ENCODE data around the gene SFMBT1.
A peak's percentile ranks its signal among the peaks of the same experiment; 100 is the strongest.

The SFMBT1 gene

GRCh38 chr3:52874864-52875587 lies 170.8 kb downstream of the SFMBT1 start:
- DNase-seq: no peak

GRCh38 chr3:52874160-52874701 lies 171.6 kb downstream of the SFMBT1 start:
- Histone ChIP-seq H3K23ac (ENCODE audit: low read length in 2 of 2) (no peak overlapping the region), H3K14ac (ENCODE audit: low read length in 2 of 2) (no peak overlapping the region)
- 100% methylated on average over 3 of the region's 5 CpGs for WGBS

More at GRCh38 chr3:52874864-52875587, 170.8 kb downstream of the SFMBT1 start:
- H3K4me1 ChIP-seq (ENCODE audit: control insufficient read depth, insufficient read depth, low read depth, low read length): peaks cover 2% of the 10 kb centered on the region
- no peak overlapping the region for H2AFZ ChIP-seq (ENCODE audit: low read depth, low read length)
- no peak overlapping the region for H3K4ac ChIP-seq (ENCODE audit: low read depth in 1 of 2, low read length in 2 of 2)
- WGBS: 92% methylated on average over 6 of the region's 9 CpGs
- H3K23ac ChIP-seq (ENCODE audit: low read length in 2 of 2): peak overlapping the region in 1 of 2 experiments; percentile 73
- no peak overlapping the region for H3K9ac ChIP-seq (ENCODE audit: low read length)
- H2BK12ac ChIP-seq (ENCODE audit: low read length in 2 of 2): no peak overlapping the region
- H3K79me1 ChIP-seq (replicated peaks; ENCODE audit: low read length, poor library complexity, severe bottlenecking): peaks cover 45% of the 10 kb centered on the region
- H3K18ac ChIP-seq (ENCODE audit: low read depth in 1 of 2, low read length in 2 of 2): no peak overlapping the region
- no peak overlapping the region for H3K14ac ChIP-seq (ENCODE audit: low read length in 2 of 2)
- no peak overlapping the region for H2AK5ac ChIP-seq (ENCODE audit: low read length, severe bottlenecking)
- H3K4me3 ChIP-seq (ENCODE audit: insufficient read depth in 1 of 2, low read depth in 1 of 2, low read length in 2 of 2): no peak overlapping the region
- no peak overlapping the region for H2BK15ac ChIP-seq (ENCODE audit: low read depth, poor library complexity, severe bottlenecking)
- H3K9me3 ChIP-seq (ENCODE audit: control insufficient read depth, low read length): no peaks in the 10 kb centered on the region
- no peak overlapping the region for H4K91ac ChIP-seq (ENCODE audit: low read length)
- H3K36me3 ChIP-seq (ENCODE audit: control insufficient read depth in 1 of 2, insufficient read depth in 2 of 2, low read depth in 1 of 2, low read length in 2 of 2): peaks cover 10 to 13% of the 10 kb centered on the region in 2 experiments
- H3K27me3 ChIP-seq (ENCODE audit: control insufficient read depth in 1 of 2, insufficient read depth in 1 of 2, low read length in 2 of 2): no peaks in the 10 kb centered on the region
- H3K4me2 ChIP-seq (ENCODE audit: low read length, poor library complexity, severe bottlenecking): no peak overlapping the region
- no peak overlapping the region for H3K27ac ChIP-seq (ENCODE audit: low read length, poor library complexity, severe bottlenecking)
- H4K8ac ChIP-seq (ENCODE audit: low read length): no peak overlapping the region
- no peak overlapping the region for H2BK120ac ChIP-seq (ENCODE audit: low read depth, low read length)
- H2BK5ac ChIP-seq (ENCODE audit: low read depth, low read length, poor library complexity, severe bottlenecking): no peak overlapping the region

GRCh38 chr3:52873433-52874159 lies 172.3 kb downstream of the SFMBT1 start:
- Histone ChIP-seq H3K9ac (ENCODE audit: low read length) (peak overlapping the region; percentile 13), H2BK5ac (ENCODE audit: low read depth, low read length, poor library complexity, severe bottlenecking) (no peak overlapping the region), H3K4me1 (ENCODE audit: control insufficient read depth, insufficient read depth, low read depth, low read length) (peaks cover 2% of the 10 kb centered on the region), H3K79me1 (replicated peaks; ENCODE audit: low read length, poor library complexity, severe bottlenecking) (peaks cover 45% of the 10 kb centered on the region), H3K9me3 (ENCODE audit: control insufficient read depth, low read length) (no peaks in the 10 kb centered on the region), H2AK5ac (ENCODE audit: low read length, severe bottlenecking) (no peak overlapping the region), H3K23ac (ENCODE audit: low read length in 2 of 2) (no peak overlapping the region), H2BK12ac (ENCODE audit: low read length in 2 of 2) (no peak overlapping the region), H3K4me3 (ENCODE audit: insufficient read depth in 1 of 2, low read depth in 1 of 2, low read length in 2 of 2) (peak overlapping the region in 1 of 2 experiments; percentile 6), H2BK120ac (ENCODE audit: low read depth, low read length) (no peak overlapping the region), H3K4me2 (ENCODE audit: low read length, poor library complexity, severe bottlenecking) (no peak overlapping the region), H3K18ac (ENCODE audit: low read depth in 1 of 2, low read length in 2 of 2) (no peak overlapping the region), H3K27ac (ENCODE audit: low read length, poor library complexity, severe bottlenecking) (no peak overlapping the region), H3K27me3 (ENCODE audit: control insufficient read depth in 1 of 2, insufficient read depth in 1 of 2, low read length in 2 of 2) (no peaks in the 10 kb centered on the region), H2BK15ac (ENCODE audit: low read depth, poor library complexity, severe bottlenecking) (no peak overlapping the region), H3K14ac (ENCODE audit: low read length in 2 of 2) (no peak overlapping the region), H2AFZ (ENCODE audit: low read depth, low read length) (no peak overlapping the region), H4K91ac (ENCODE audit: low read length) (no peak overlapping the region), H3K36me3 (ENCODE audit: control insufficient read depth in 1 of 2, insufficient read depth in 2 of 2, low read depth in 1 of 2, low read length in 2 of 2) (peaks cover 2 to 10% of the 10 kb centered on the region in 2 experiments), H4K8ac (ENCODE audit: low read length) (no peak overlapping the region), H3K4ac (ENCODE audit: low read depth in 1 of 2, low read length in 2 of 2) (no peak overlapping the region)
- DNase-seq: peak; percentile 67
- WGBS: 84% methylated on average over 8 of the region's 8 CpGs

More at GRCh38 chr3:52874160-52874701, 171.6 kb downstream of the SFMBT1 start:
- Histone ChIP-seq H2AFZ (ENCODE audit: low read depth, low read length) (no peak overlapping the region), H3K18ac (ENCODE audit: low read depth in 1 of 2, low read length in 2 of 2) (no peak overlapping the region), H3K36me3 (ENCODE audit: control insufficient read depth in 1 of 2, insufficient read depth in 2 of 2, low read depth in 1 of 2, low read length in 2 of 2) (peaks cover 9 to 10% of the 10 kb centered on the region in 2 experiments), H2BK15ac (ENCODE audit: low read depth, poor library complexity, severe bottlenecking) (no peak overlapping the region), H2BK120ac (ENCODE audit: low read depth, low read length) (no peak overlapping the region), H3K4me3 (ENCODE audit: insufficient read depth in 1 of 2, low read depth in 1 of 2, low read length in 2 of 2) (peak overlapping the region in 1 of 2 experiments; percentile 6), H3K4ac (ENCODE audit: low read depth in 1 of 2, low read length in 2 of 2) (no peak overlapping the region), H3K27me3 (ENCODE audit: control insufficient read depth in 1 of 2, insufficient read depth in 1 of 2, low read length in 2 of 2) (no peaks in the 10 kb centered on the region), H2BK12ac (ENCODE audit: low read length in 2 of 2) (no peak overlapping the region), H4K8ac (ENCODE audit: low read length) (no peak overlapping the region), H3K9ac (ENCODE audit: low read length) (peak overlapping the region; percentile 13), H2BK5ac (ENCODE audit: low read depth, low read length, poor library complexity, severe bottlenecking) (no peak overlapping the region), H3K9me3 (ENCODE audit: control insufficient read depth, low read length) (no peaks in the 10 kb centered on the region), H2AK5ac (ENCODE audit: low read length, severe bottlenecking) (no peak overlapping the region), H3K27ac (ENCODE audit: low read length, poor library complexity, severe bottlenecking) (no peak overlapping the region), H4K91ac (ENCODE audit: low read length) (no peak overlapping the region), H3K79me1 (replicated peaks; ENCODE audit: low read length, poor library complexity, severe bottlenecking) (peaks cover 46% of the 10 kb centered on the region), H3K4me1 (ENCODE audit: control insufficient read depth, insufficient read depth, low read depth, low read length) (peaks cover 2% of the 10 kb centered on the region), H3K4me2 (ENCODE audit: low read length, poor library complexity, severe bottlenecking) (no peak overlapping the region)
- DNase-seq: no peak

- H3K4me3 ChIP-seq (ENCODE audit: insufficient read depth in 1 of 2, low read depth in 1 of 2, low read length in 2 of 2): no peak overlapping the region
- peak; percentile 33 for DNase-seq
- H3K4me2 ChIP-seq (ENCODE audit: low read length, poor library complexity, severe bottlenecking): no peak overlapping the region
- peaks cover 0 to 9% of the 10 kb centered on the region in 2 experiments for H3K36me3 ChIP-seq (ENCODE audit: control insufficient read depth in 1 of 2, insufficient read depth in 2 of 2, low read depth in 1 of 2, low read length in 2 of 2)
- no peak overlapping the region for H4K91ac ChIP-seq (ENCODE audit: low read length)
- no peak overlapping the region for H2AK5ac ChIP-seq (ENCODE audit: low read length, severe bottlenecking)
- H3K9ac ChIP-seq (ENCODE audit: low read length): no peak overlapping the region
- no peak overlapping the region for H3K4ac ChIP-seq (ENCODE audit: low read depth in 1 of 2, low read length in 2 of 2)
- WGBS: no CpG with 5 or more reads among the region's 3 CpGs
- no peak overlapping the region for H4K8ac ChIP-seq (ENCODE audit: low read length)
- no peak overlapping the region for H2BK5ac ChIP-seq (ENCODE audit: low read depth, low read length, poor library complexity, severe bottlenecking)
- H3K79me1 ChIP-seq (replicated peaks; ENCODE audit: low read length, poor library complexity, severe bottlenecking): peaks cover 44% of the 10 kb centered on the region
- no peak overlapping the region for H2BK15ac ChIP-seq (ENCODE audit: low read depth, poor library complexity, severe bottlenecking)
- H3K27ac ChIP-seq (ENCODE audit: low read length, poor library complexity, severe bottlenecking): no peak overlapping the region
- H3K27me3 ChIP-seq (ENCODE audit: control insufficient read depth in 1 of 2, insufficient read depth in 1 of 2, low read length in 2 of 2): no peaks in the 10 kb centered on the region
- no peaks in the 10 kb centered on the region for H3K9me3 ChIP-seq (ENCODE audit: control insufficient read depth, low read length)
- no peak overlapping the region for H3K14ac ChIP-seq (ENCODE audit: low read length in 2 of 2)
- H2BK12ac ChIP-seq (ENCODE audit: low read length in 2 of 2): no peak overlapping the region
- H3K18ac ChIP-seq (ENCODE audit: low read depth in 1 of 2, low read length in 2 of 2): no peak overlapping the region
- peaks cover 2% of the 10 kb centered on the region for H3K4me1 ChIP-seq (ENCODE audit: control insufficient read depth, insufficient read depth, low read depth, low read length)
- no peak overlapping the region for H2AFZ ChIP-seq (ENCODE audit: low read depth, low read length)
- no peak overlapping the region for H3K23ac ChIP-seq (ENCODE audit: low read length in 2 of 2)
- no peak overlapping the region for H2BK120ac ChIP-seq (ENCODE audit: low read depth, low read length)
Measured at GRCh38 chr3:52872245-52872644, 173.6 kb downstream of the SFMBT1 start.

Measured in mesenchymal stem cell (in vitro differentiated cells and primary cell).